Skeletal muscle satellite cell (primary cell): ENCODE data around the gene UBE2V1.

Source experiments
- H3K27me3 ChIP-seq: 2 replicates; pipeline ENCODE4 v1.7.0; 2013; ENCODE audit warnings: low read length; ENCODE audit not compliant: control insufficient read depth, insufficient read depth
- H3K36me3 ChIP-seq: 2 replicates; pipeline ENCODE4 v1.7.0; 2013; ENCODE audit warnings: mild to moderate bottlenecking, control low read depth, low read length; ENCODE audit not compliant: insufficient read depth
- H3K4me1 ChIP-seq: 2 replicates; pipeline ENCODE4 v1.7.0; 2013; ENCODE audit warnings: low read length; ENCODE audit not compliant: control insufficient read depth, insufficient read depth
- H3K4me2 ChIP-seq: 2 replicates; pipeline ENCODE4 v1.7.0; 2013; ENCODE audit warnings: mild to moderate bottlenecking, low read length
- H3K4me3 ChIP-seq: 2 replicates; pipeline ENCODE4 v1.7.0; 2013; ENCODE audit warnings: low read length
- H3K9ac ChIP-seq: 2 replicates; pipeline ENCODE4 v1.7.0; 2013; ENCODE audit warnings: mild to moderate bottlenecking, low read depth, low read length, moderate library complexity
- H3K9me3 ChIP-seq: replicated peaks from 2 replicates; pipeline ENCODE4 v1.7.0; 2013; ENCODE audit warnings: mild to moderate bottlenecking, control low read depth, low read length

Gene UBE2V1

DNA sequence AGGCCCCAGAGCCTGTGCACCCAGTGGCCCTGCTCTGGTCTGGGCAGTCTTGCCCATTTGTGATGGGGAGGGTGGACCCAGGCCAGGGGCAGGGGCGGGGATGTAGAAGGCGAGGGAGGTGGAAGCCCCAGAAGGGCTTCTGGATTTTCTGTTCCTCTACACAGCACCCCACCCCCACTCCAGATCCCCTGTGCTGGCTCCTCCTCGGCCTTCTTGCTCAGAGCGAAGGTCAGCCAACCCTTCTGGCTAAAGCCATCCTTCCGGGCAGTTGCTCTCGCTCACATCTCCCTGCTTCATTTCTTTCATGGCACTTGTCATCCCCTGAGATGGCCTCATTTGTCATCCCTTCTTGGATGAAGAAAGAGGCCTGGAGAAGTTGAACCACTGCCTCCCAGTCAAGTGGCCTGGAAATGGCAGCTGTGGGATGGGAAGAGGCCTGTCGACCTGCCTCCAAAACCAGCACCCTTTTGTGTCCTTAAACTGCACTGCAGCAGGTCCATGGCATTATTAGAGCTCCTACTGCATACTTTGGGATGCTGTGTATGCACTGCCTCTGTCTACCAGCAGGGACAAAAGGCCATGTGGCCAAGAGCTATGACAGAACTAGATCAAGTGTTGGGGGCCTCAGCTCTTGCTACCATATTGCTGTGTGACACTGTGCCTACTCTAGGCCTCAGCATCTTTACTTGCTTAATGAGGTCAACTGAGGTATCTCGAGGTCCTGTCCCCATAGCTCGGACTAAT, 20.7 kb upstream of the UBE2V1 start:
- no peak overlapping the region for H3K4me2 ChIP-seq
- no peak overlapping the region for H3K4me3 ChIP-seq
- peaks cover 61% of the 10 kb centered on the region for H3K4me1 ChIP-seq
- H3K9me3 ChIP-seq, result no peaks in the 10 kb centered on the region
- no peaks in the 10 kb centered on the region for H3K27me3 ChIP-seq
- H3K36me3 ChIP-seq, result peaks cover 57% of the 10 kb centered on the region
- no peak overlapping the region for H3K9ac ChIP-seq

DNA sequence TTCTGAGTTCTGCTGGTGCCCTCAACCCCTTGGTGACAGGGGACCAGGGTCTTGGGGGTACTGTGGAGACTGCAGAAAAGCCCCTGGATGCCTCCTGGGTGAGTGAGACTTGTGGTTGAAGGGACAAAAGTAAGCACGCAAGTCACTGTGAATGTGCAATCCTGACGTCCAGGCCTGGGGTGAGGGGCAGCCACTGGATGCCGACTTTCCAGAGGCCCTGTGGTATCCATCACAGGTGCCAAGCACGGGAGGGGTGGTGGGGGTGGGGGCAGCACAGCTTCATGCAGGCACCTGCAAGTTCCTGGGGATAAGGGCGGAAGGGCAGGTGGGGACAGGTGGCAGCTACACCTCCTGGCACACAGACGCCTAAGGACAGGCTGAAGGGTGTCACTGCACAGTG, 20.1 kb upstream of the UBE2V1 start:
- Histone ChIP-seq H3K9me3 (no peaks in the 10 kb centered on the region), H3K36me3 (peaks cover 63% of the 10 kb centered on the region), H3K4me1 (peaks cover 55% of the 10 kb centered on the region), H3K4me3 (no peak overlapping the region), H3K27me3 (no peaks in the 10 kb centered on the region), H3K4me2 (no peak overlapping the region), H3K9ac (no peak overlapping the region)

DNA sequence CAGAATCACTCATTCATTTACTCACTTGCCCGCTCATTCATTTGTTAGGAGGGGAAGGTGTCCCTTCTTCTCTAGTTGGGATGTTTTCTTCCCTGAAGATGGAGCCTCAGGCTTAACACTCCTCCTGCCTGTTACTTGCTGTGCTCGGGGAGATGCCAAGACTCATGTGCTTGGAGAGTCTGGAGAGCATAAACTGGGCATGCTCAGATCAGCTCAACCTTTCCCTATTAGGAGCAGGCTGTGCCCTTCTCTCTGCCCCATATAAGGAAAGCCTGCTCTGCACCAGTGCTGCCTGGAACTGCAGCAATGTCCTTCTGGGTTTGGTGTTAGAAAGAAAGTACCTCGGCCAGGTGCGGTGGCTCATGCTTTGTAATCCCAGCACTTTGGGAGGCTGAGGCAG, 18.0 kb upstream of the UBE2V1 start:
- Histone ChIP-seq H3K4me1 (peaks cover 44% of the 10 kb centered on the region), H3K27me3 (no peaks in the 10 kb centered on the region), H3K9me3 (no peaks in the 10 kb centered on the region), H3K4me2 (peak overlapping the region; percentile 20), H3K9ac (no peak overlapping the region), H3K4me3 (no peak overlapping the region), H3K36me3 (peaks cover 78% of the 10 kb centered on the region)

DNA sequence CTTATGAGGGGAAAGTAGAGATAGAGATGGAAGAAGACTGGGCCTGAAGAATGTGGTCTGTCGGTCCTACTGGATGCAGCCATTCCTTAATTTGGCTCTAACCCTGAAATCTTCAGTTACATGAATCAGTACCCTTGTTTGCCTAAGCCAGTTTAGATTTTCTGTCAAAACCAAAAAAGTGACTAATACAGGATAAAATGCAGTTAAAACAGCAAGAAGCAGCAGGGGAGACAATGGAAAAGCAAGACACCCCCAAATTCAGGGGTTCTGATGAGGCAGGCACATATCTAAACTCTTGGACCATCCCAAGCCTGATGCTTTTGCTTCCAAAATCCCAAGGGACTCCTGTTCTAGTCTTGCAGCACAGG, 17.4 kb upstream of the UBE2V1 start:
- H3K4me1 ChIP-seq, result peaks cover 44% of the 10 kb centered on the region
- no peak overlapping the region for H3K4me3 ChIP-seq
- H3K36me3 ChIP-seq, result peaks cover 81% of the 10 kb centered on the region
- H3K4me2 ChIP-seq, result peak overlapping the region; percentile 20
- H3K27me3 ChIP-seq, result no peaks in the 10 kb centered on the region
- H3K9me3 ChIP-seq, result no peaks in the 10 kb centered on the region
- no peak overlapping the region for H3K9ac ChIP-seq

DNA sequence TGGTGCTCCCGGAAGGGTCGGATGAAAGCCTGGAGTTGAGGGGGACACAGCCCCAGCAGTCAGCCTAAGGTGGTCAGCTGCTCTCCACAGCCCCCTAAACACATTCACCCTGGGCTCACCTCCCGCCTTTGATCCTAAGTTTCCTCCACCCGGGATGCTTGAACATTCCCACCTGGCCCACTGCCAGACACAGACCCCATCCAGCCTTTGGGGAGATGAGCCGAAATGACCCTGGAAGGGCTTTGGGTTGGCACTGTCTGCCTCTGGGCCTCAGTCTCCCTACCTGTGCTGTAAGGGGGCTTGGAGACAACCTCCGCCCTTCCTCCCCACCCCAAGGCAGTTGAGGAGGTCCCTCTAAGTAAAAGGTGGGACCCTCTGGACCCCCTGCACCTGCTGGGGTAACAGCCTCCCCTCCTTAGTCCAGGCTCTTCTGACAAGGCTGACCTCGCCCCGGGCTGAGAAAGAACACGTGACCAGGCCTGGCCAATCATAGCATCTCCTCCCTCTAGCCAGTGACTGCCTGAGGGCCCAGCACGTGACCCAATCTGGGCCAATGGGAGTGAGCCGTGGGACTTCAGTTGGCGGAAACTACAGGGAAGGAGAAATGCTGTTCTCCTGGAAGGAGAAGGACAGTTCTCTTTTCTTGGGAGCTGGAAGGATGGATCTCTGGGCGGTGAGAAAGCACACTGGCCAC, 16.9 kb upstream of the UBE2V1 start:
- Histone ChIP-seq H3K4me2 (no peak overlapping the region), H3K27me3 (no peaks in the 10 kb centered on the region), H3K36me3 (peaks cover 86% of the 10 kb centered on the region), H3K9me3 (no peaks in the 10 kb centered on the region), H3K9ac (no peak overlapping the region), H3K4me1 (peaks cover 44% of the 10 kb centered on the region), H3K4me3 (no peak overlapping the region)

DNA sequence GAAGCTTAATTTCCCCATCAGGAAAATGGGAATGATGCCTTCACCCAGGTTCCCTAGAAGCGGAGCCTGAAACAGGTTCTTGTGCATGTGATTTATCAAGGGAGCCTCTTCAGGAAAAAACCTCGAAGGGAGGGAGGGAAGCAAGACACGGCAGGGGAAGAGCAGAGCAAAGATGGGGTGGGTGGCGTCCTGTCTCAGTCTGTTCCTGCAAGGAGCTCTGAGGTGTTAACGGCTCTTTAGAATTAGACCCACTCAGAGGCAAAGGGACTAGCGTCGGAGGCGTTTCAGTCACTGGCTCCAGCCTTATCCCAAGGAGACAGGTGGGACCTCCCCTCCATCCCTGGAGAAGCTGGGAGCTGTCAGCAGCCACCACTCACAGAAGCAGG, 15.6 kb upstream of the UBE2V1 start:
- Histone ChIP-seq H3K9ac (no peak overlapping the region), H3K4me3 (no peak overlapping the region), H3K27me3 (no peaks in the 10 kb centered on the region), H3K4me1 (peaks cover 44% of the 10 kb centered on the region), H3K36me3 (peaks cover 89% of the 10 kb centered on the region), H3K9me3 (no peaks in the 10 kb centered on the region), H3K4me2 (no peak overlapping the region)

DNA sequence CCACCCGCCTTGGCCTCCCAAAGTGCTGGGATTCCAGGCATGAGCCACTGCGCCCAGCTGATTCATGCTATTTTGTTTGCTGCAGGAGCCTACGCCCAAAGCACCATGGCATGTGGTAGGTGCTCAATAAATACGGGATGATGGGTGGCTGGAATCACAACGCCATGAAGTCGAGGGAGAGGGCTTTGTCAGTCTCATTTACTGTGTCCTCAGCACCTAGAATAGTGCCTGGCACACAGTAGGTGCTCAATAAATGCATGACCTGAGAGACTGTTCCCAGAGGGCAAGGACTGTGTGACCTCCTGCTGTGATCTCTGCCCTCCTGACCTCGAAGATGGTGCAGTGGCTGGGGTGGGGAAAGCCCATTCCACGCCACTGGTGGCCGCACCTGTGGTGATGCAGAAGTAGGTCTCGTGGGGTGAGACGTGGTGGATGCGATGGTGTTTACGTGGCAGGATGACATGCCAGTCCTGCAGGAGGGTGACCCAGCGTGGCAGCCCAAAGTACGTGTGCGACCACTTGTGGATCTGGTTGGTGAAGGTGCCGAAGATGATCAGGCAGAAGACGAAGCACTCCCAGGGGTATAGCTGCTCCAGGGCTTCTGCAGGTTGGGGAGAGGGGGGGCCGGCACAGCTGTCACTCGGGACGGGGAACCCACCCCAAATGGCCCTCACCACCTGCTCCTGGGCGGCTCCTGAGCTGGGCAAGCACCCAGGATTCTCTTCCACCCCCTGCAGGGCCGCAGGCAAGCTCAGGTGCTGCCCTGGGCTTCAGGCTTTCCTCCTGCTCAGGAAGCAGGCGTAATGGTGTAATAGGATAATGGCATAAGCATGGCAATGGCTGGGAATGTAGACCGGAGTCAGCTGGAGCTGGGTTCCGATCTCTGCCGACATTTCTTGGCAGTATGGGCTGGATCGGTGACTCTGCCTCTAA, 14.9 kb upstream of the UBE2V1 start:
- H3K27me3 ChIP-seq, result no peaks in the 10 kb centered on the region
- no peaks in the 10 kb centered on the region for H3K9me3 ChIP-seq
- peaks cover 43% of the 10 kb centered on the region for H3K4me1 ChIP-seq
- peaks cover 88% of the 10 kb centered on the region for H3K36me3 ChIP-seq
- no peak overlapping the region for H3K4me3 ChIP-seq
- no peak overlapping the region for H3K9ac ChIP-seq
- no peak overlapping the region for H3K4me2 ChIP-seq

DNA sequence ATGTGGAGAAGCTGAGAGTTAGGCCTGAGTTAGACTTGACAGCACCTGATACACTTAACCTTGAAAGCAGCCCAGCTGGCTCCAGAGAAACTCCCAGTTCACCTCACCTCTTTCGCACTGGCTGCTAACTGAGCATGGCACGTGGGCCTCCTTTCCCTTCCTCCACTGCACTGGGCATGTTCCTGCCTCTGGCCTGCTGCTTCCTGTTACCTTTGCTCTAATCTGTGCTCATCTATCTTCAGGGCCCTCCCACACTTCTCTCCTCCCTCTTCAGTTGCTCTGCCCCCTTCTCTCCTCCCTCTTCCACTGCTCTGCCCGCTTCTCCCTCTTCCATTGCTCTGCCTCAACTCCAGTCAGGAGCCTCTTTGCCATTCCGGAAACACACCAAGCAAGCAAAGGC, 13.7 kb upstream of the UBE2V1 start:
- no peak overlapping the region for H3K4me2 ChIP-seq
- H3K4me1 ChIP-seq, result peaks cover 33% of the 10 kb centered on the region
- H3K9ac ChIP-seq, result no peak overlapping the region
- no peaks in the 10 kb centered on the region for H3K27me3 ChIP-seq
- peaks cover 82% of the 10 kb centered on the region for H3K36me3 ChIP-seq
- no peaks in the 10 kb centered on the region for H3K9me3 ChIP-seq
- no peak overlapping the region for H3K4me3 ChIP-seq

DNA sequence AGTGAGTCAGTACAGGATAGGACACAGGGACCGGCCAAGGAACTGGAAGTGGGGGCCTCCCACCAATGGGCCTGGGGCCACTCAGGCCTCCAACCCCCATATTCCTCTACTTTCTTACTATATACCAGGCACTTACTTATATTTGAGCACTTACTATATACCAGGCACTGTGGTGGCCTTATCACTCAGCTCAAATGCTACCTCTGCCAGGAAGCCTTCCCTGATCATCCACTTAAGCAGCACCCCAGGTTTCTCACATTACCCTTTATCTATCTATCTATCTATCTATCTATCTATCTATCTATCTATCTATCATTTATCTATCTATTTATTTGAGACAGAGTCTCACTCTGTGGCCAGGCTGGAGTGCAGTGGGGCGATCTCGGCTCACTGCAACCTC, 12.3 kb upstream of the UBE2V1 start:
- no peaks in the 10 kb centered on the region for H3K9me3 ChIP-seq
- H3K9ac ChIP-seq, result no peak overlapping the region
- H3K36me3 ChIP-seq, result peaks cover 69% of the 10 kb centered on the region
- H3K4me1 ChIP-seq, result peaks cover 26% of the 10 kb centered on the region
- no peak overlapping the region for H3K4me2 ChIP-seq
- H3K4me3 ChIP-seq, result no peak overlapping the region
- H3K27me3 ChIP-seq, result no peaks in the 10 kb centered on the region

DNA sequence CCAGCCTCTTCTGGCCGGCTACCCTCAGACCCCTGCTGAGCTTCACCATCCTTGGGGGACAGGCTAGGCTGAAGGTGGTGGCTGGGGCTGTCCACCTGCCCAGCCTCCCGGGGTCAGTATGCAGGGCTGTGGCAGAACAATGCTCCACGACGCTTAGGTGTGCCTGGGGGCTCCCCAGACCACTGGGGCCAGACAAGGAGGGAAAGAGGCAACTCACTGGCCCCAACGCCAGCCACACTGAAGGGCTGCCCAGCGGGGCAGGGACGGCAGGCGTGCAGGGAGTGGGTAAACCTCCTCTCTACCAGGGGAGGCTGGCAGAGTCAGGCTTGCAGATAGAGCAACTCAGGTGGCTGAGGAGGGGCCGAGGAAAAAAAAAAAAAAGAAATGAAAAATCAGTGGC, 11.5 kb upstream of the UBE2V1 start:
- Histone ChIP-seq H3K9me3 (no peaks in the 10 kb centered on the region), H3K4me3 (no peak overlapping the region), H3K36me3 (peaks cover 62% of the 10 kb centered on the region), H3K4me2 (no peak overlapping the region), H3K9ac (no peak overlapping the region), H3K4me1 (peaks cover 18% of the 10 kb centered on the region), H3K27me3 (no peaks in the 10 kb centered on the region)

DNA sequence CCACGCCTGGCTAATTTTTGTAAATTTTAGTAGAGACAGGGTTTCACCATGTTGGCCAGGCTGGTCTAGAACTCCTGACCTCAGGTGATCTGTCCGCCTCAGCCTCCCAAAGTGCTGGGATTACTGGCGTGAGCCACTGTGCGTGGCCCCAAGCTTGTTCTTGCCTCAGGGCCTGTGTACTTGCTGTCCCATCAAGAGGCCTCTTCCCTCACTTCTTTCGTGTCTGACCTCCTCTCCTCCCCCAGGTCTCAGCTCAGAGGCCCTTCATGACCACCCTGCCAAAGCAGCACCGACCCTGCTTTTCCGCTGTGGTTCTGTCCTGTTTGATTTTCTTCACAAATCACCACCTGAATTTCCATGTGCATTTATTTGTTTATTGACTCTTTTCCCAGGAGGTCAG, 10.5 kb upstream of the UBE2V1 start:
- Histone ChIP-seq H3K9me3 (no peaks in the 10 kb centered on the region), H3K4me2 (no peak overlapping the region), H3K9ac (no peak overlapping the region), H3K36me3 (peaks cover 51% of the 10 kb centered on the region), H3K4me1 (peaks cover 18% of the 10 kb centered on the region), H3K4me3 (no peak overlapping the region), H3K27me3 (no peaks in the 10 kb centered on the region)
